Left cardiac atrium (tissue), 4 donors: ENCODE measurements around the gene SEMA6C. TPM values are rescaled to one million over a fixed set of nuclear protein-coding genes. Genes with fewer than 3 reads are reported as not detected.
"Not testable (repeated sequence)": the region's sequence is repeated elsewhere in the genome, so short reads cannot be mapped to it uniquely, and the experiment has no call there.

ENCODE experiments used
- ATAC-seq, 2 donors: fragments of 200-7000 bp; cut with Tn5 transposase; one replicate each; pipeline ENCODE4 v1.9.1; 2020; ENCODE audit warnings: mild to moderate bottlenecking in 2 of 2, moderate library complexity in 2 of 2
- DNase-seq: peaks from one replicate; pipeline ENCODE4 v3.0.0-alpha.2; 2020
- intact Hi-C, 2 donors: fragments of 100-400 bp; cut with DNase I; formaldehyde crosslinking; loops; one replicate each; pipeline versions ENCODE4 v1.14.1 to v1.15.1; 2022 to 2023
- long read RNA-seq: library from polyadenylated mRNA; unstranded; transcript quantifications from one replicate; pipeline ENCODE4 v2.0.0, GENCODE V29; 2021
- total RNA-seq, 2 donors: library from RNA; stranded (reverse); fragmentation: NEBNext Ultra II Directional; extraction: Animal tissue kit (Norgen Biotek cat#: 25700); gene quantifications; one replicate each; pipeline ENCODE4 v1.2.1, GENCODE V29; 2021
- donor health status: DM: no; HTN: yes; CAD: no.
- donor health status: DM: no; HTN: yes; CAD: no; lungs with severe emphysema.
- donor health status: DM: yes; HTN: yes; CAD: no.
- donor health status: Dilated cardiomyopathy.

The SEMA6C gene, protein sequence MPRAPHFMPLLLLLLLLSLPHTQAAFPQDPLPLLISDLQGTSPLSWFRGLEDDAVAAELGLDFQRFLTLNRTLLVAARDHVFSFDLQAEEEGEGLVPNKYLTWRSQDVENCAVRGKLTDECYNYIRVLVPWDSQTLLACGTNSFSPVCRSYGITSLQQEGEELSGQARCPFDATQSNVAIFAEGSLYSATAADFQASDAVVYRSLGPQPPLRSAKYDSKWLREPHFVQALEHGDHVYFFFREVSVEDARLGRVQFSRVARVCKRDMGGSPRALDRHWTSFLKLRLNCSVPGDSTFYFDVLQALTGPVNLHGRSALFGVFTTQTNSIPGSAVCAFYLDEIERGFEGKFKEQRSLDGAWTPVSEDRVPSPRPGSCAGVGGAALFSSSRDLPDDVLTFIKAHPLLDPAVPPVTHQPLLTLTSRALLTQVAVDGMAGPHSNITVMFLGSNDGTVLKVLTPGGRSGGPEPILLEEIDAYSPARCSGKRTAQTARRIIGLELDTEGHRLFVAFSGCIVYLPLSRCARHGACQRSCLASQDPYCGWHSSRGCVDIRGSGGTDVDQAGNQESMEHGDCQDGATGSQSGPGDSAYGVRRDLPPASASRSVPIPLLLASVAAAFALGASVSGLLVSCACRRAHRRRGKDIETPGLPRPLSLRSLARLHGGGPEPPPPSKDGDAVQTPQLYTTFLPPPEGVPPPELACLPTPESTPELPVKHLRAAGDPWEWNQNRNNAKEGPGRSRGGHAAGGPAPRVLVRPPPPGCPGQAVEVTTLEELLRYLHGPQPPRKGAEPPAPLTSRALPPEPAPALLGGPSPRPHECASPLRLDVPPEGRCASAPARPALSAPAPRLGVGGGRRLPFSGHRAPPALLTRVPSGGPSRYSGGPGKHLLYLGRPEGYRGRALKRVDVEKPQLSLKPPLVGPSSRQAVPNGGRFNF
- total RNA-seq: 10 to 100 TPM; 23.6 to 37.0 TPM
- long read RNA-seq, partial matches to known transcripts: 0 of 1 reads
- long read RNA-seq, other reads (novel, unspliced or antisense): 1 of 1 reads

GRCh38 chr1:151146412-151147131 lies at the start of gene SEMA6C:
Gene SEMA6C, minus strand, starts transcription at chr1:151146631. Its CDS starts 4,010 bp downstream, at chr1:151142621.
- intact Hi-C loops: no loop called here
- ATAC-seq (peak; percentile 95 to 97), DNase-seq (peak; percentile 96)

DNA sequence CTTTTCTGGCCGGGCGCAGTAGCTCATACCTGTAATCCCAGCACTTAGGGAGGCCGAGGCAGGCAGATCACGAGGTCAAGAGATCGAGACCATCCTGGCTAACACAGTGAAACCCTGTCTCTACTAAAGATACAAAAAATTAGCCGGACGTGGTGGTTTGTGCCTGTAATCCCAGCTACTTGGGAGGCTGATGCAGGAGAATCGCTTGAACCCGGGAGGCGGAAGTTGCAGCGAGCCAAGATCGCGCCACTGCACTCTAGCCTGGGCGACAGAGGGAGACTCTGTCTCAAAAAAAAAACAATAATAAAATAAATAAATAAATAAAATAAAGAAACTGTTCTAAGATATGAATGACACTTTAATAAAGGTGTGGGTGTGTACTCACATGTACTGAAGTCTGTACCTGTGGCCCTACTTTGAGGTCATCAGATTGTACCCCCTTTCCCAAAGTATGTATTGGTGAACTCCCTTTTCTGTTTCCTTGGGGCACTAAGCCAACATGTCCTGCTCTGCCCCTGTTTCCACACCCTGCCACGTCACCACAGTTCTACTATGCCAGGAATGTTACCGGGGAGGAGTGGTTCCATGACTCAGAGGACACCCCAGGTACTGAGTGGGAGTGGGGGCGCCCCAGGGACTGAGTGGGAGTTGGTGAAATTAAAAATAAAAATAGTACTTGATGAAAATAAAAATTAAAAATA lies 48.6 kb upstream of the SEMA6C start:
- intact Hi-C loops: loop anchor here in 1 of 2 donors (5.0 to 10.0 kb wide), 2 partner anchors 57 to 150 kb away; partner anchors contain the start of genes PSMD4 and RFX5
- ATAC-seq: peak in 1 of 2 donors; percentile 30
- DNase-seq: peak; percentile 73

DNA sequence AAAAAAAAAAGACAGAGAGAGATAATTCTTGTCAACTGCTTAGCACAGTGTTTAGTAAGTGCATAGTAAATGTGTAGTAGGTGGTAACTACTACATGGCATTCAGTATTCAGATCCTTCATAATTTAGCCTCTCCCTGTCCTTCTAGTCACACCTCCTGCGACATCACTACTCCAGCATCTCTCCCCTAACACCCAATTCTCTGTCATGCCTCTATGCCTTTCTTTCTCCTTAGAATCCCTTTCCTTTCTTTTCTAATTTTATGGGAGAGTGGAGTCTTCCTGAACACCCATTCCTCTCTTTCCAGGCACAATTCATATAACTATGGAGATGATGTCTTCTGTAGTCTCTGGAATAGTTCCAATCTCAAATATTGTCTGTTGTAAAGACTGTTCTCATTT lies 47.4 kb upstream of the SEMA6C start:
- ATAC-seq (no peak), DNase-seq (no peak)
- intact Hi-C loops: loop anchor here in 1 of 2 donors (10.0 kb wide), 1 partner anchor 151 kb away; the partner anchor contains the start of gene RFX5

DNA sequence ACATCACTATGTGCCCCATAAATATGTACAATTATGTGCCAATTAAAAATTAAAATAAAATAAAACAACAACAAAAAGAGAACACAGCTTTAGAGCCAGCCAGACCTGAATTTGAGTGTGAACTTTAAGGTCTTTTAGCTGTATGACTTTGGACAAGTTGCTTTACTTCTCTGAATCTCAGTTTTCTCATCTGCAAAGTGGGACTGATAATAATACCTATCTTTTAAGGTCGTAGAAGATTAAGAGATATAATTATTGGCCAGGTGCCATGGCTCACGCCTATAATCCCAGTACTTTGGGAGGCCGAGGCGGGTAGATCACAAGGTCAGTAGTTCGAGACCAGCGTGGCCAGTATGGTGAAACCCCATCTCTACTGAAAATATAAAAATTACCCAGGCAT lies 46.9 kb upstream of the SEMA6C start:
- DNase-seq (no peak), ATAC-seq (no peak)
- intact Hi-C loops: loop anchor here in 1 of 2 donors (10.0 kb wide), 1 partner anchor 151 kb away; the partner anchor contains the start of gene RFX5

DNA sequence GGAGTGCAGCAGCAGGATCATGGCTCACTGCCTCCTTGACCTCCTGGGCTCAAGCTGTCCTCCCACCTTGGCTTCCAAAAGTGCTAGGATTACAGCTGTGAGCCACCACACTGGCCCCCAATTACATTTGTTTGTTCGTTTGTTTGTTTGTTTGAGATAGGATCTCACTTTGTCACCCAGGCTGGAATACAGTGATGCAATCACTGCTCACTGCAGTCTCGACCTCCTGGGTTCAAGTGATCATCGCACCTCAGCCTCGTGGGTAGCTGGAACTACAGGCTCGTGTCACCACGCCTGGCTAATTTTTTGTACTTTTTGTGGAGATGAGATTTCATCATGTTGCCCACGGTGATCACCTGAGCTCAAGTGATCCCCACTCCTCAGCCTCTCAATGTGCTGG lies 45.6 kb upstream of the SEMA6C start:
- DNase-seq: no peak
- ATAC-seq: no peak
- intact Hi-C loops: loop anchor here in 1 of 2 donors (10.0 kb wide), 1 partner anchor 153 kb away; the partner anchor contains the start of gene RFX5

GRCh38 chr1:151189637-151190445 lies 43.4 kb upstream of the SEMA6C start, which contains the start of gene VPS72:
Gene VPS72, minus strand, starts transcription at chr1:151190197. Its CDS starts 76 bp downstream, at chr1:151190121.
- ATAC-seq: peak; percentile 98
- peak; percentile 87 for DNase-seq
- intact Hi-C loops: loop anchor here in 1 of 2 donors (10.0 kb wide), 1 partner anchor 155 kb away; the partner anchor contains the start of gene RFX5

DNA sequence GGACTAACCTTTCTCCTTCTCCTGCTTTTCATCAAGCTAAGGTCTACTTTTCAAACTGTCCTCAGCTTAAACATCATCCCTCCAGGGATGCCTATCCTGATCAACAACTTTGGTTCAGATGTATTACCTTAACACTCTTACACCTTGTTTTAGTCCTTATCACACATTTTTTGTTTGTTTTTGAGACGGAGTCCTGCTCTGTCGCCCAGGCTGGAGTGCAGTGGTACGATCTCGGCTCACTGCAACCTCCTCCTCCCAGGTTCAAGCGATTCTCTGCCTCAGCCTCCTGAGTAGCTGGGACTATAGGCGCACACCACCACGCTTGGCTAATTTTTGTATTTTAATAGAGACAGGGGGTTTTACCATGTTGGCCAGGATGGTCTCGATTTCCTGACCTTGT lies 42.2 kb upstream of the SEMA6C start:
- DNase-seq, intact Hi-C loops, ATAC-seq: not testable (repeated sequence)

DNA sequence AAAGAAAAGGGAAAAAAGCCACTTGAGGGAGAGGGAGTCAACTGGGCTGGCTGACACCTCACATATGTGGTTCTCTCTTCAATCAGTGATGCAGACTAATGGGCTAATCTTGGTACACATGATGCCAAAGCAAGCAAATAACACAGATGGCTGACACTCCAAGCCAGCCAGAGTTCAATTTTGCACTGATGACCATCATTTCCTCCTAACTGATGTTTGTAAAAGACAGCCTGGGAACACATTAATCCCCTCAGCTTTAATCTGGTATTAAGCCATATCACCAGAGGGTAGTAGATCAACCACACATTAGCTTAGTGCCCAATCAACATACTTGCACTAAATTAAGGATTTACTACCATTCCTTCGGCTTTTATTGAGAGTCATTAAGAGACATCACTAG lies 40.8 kb upstream of the SEMA6C start:
- DNase-seq (no peak), ATAC-seq (no peak)
- intact Hi-C loops: no loop called here

DNA sequence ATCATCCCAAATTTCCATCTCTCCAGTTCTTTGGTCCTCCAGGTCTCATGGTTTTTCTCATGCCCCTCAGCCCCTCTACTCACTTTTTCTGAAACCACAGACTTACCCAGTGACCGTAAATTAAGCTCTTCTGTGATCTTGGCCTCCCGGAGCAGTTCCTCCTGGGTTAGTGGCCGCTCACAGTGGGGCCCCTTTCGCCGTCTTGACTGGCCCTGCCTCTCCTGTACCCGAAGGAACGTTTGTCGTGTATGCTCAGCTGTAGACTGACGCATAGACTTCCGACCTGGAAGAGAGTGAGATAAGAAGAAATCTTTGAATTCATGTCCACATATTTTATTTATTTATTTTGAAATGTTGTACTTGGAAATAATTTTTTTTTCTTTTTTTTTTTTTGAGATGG lies 37.8 kb upstream of the SEMA6C start:
- ATAC-seq (no peak), DNase-seq (no peak)
- intact Hi-C loops: no loop called here

- DNase-seq: no peak
- no peak for ATAC-seq
- intact Hi-C loops: no loop called here
These were observed 30.1 kb upstream of the SEMA6C start for GRCh38 chr1:151176514-151177045.

- intact Hi-C loops: no loop called here
- DNase-seq (no peak), ATAC-seq (peak in 1 of 2 donors; percentile 41)
These were observed 29.4 kb upstream of the SEMA6C start, which contains the start of gene TMOD4 for GRCh38 chr1:151175863-151176262. Gene TMOD4, minus strand, starts transcription at chr1:151175981. Its CDS starts 1,106 bp downstream, at chr1:151174875.

DNA sequence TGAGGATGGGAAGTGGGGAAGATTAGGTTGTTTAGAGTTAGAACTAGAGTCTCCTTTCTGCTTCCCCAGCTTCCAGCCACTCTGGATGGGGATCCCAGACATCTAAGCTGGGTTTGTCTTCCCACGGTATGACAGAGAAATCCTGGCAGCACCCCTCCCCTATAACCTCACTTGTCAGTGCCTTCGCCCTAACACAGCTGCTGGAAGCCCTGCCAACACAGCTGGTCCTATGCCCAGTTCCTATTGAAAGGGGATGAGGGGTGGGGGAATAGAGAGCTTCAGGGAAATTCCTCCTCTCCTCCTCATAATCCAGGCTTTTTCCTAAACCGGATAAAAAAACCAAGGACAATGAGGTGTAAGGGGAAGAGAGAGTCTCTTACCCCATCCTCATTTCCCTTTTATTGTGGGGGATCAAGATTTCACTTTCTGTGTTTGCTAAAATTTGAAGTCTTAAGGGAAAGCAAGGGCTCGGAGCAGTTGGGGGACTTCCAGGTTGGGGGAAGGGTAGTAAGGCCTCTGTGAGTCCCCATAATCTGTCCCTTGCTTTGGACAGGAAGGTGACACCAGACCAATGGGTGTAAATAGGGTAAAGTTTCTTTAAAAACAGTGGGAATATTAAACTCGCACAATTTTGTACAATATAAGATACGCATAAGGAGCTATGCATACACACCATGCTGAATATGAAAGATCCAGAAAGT lies 28.8 kb upstream of the SEMA6C start:
- DNase-seq (no peak), ATAC-seq (peak; percentile 20 to 82)
- intact Hi-C loops: no loop called here

DNA sequence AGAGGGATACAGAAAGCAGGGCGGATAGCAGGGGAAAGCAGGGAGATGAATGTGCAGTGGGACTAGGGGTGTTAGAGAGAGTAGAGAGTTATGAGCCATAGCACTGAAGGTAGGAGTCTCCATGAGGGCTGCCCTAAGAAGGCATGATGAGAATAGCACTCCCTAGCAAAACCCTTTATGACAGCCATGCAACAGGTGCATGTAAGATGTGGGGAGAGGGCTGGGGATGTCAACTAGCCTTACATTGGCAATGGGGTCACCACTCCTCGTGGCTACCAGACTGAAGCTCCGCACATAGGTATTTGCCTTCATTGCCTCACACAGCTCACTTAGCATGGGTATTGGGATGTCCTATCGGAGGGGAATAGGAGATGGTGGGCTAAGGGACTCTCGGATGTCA lies 24.8 kb upstream of the SEMA6C start:
- DNase-seq (no peak), ATAC-seq (no peak)
- intact Hi-C loops: no loop called here

DNA sequence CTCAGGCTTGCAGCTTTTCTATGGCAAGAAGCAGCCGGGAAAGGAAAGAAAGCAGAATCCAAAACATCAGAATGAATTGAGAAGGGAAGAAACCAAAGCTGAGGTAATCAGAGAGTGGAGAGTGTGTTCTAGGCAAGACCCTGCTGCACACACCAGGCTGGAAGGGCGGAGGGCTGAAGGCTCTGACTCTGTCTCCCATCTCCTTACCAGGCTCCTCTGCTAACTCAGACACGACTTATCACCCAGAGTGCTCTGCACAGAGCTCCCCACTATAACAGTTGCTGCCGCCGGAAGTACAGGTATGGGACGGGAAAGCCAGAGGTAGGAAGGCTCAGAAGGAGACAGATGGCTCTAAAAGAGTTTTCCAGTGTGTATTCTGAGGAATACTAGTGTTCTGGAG lies 20.7 kb upstream of the SEMA6C start:
- ATAC-seq: no peak
- intact Hi-C loops: no loop called here

DNA sequence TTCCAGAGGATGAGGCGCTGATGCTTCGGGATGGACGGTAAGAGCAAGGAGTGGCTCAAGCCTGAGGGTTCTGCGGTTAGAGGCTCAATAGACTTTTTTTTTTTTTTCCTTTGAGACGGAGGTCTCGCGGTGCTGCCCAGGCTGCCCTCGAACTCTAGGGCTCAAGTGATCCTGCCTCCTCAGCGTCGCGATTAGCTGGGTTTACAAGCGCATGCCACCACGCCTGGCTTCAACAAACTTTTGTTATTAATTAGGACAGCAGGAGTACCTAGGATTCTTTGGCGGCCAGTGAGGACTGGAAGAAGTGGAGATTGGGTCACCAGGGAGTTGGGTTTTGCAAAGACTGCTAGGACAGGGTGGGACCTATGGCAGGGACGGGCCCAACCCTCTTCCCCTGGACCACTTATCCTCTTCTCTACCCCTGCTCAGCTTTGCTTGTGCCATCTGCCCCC lies 20.1 kb upstream of the SEMA6C start:
- no peak for DNase-seq
- intact Hi-C loops: no loop called here
- ATAC-seq: peak; percentile 2 to 8

More for the DNA sequence above, 20.7 kb upstream of the SEMA6C start:
- DNase-seq: no peak
